OCI-LY1 (cell line): ENCODE data around the gene FGFR2.

Experiments used
- H2AFZ ChIP-seq: fragments of 200-600 bp; sonication (generic), shearing (Covaris generic); 2 replicates; pipeline ENCODE4 v1.6.0; 2014; ENCODE audit warnings: antibody characterized with exemption, mild to moderate bottlenecking, low read length
- H3F3A ChIP-seq: fragments of 200-600 bp; sonication (generic), shearing (Covaris generic); 2 replicates; pipeline ENCODE4 v1.6.0; 2014; ENCODE audit warnings: mild to moderate bottlenecking, antibody characterized with exemption, low read length, moderate library complexity; ENCODE audit not compliant: insufficient read depth
- H3K27ac ChIP-seq: fragments of 200-600 bp; sonication (generic); 2 replicates; pipeline ENCODE4 v1.5.1; 2014; ENCODE audit warnings: low read length, mixed run types, mild to moderate bottlenecking, low read depth; ENCODE audit not compliant: poor library complexity, severe bottlenecking
- H3K27me3 ChIP-seq: fragments of 200-600 bp; sonication (generic); 2 replicates; pipeline ENCODE4 v1.6.0; 2014; ENCODE audit warnings: antibody characterized with exemption, mild to moderate bottlenecking, low read length, moderate library complexity; ENCODE audit not compliant: insufficient read depth
- H3K36me3 ChIP-seq: fragments of 200-600 bp; sonication (generic); 2 replicates; pipeline ENCODE4 v1.6.1; 2014; ENCODE audit warnings: mild to moderate bottlenecking, antibody characterized with exemption, low read length, moderate library complexity, mixed read lengths; ENCODE audit not compliant: insufficient read depth
- H3K4me1 ChIP-seq: fragments of 200-600 bp; sonication (generic); 2 replicates; pipeline ENCODE4 v1.5.1; 2014; ENCODE audit warnings: mild to moderate bottlenecking, low read length, moderate library complexity; ENCODE audit not compliant: insufficient read depth, severe bottlenecking
- H3K4me2 ChIP-seq: fragments of 200-600 bp; sonication (generic), shearing (Covaris generic); 2 replicates; pipeline ENCODE4 v1.6.1; 2014; ENCODE audit warnings: low read length
- H3K4me3 ChIP-seq: fragments of 200-600 bp; sonication (generic); 2 replicates; pipeline ENCODE4 v1.5.1; 2014; ENCODE audit warnings: low read length, low read depth, mild to moderate bottlenecking, mixed read lengths; ENCODE audit not compliant: poor library complexity, severe bottlenecking
- H3K79me2 ChIP-seq: fragments of 200-600 bp; shearing (Covaris generic); 2 replicates; pipeline ENCODE4 v1.6.1; 2016; ENCODE audit warnings: mixed run types, low read length, mixed read lengths; ENCODE audit not compliant: insufficient read depth
- H3K9ac ChIP-seq: fragments of 200-600 bp; sonication (generic), shearing (Covaris generic); 2 replicates; pipeline ENCODE4 v1.6.1; 2014; ENCODE audit warnings: mild to moderate bottlenecking, low read length, mixed read lengths
- H3K9me2 ChIP-seq: fragments of 200-600 bp; sonication (generic), shearing (Covaris generic); 2 replicates; pipeline ENCODE4 v1.6.1; 2014; ENCODE audit warnings: low read depth, mild to moderate bottlenecking, low read length, mixed read lengths
- H3K9me3 ChIP-seq: fragments of 200-600 bp; shearing (Covaris generic); 2 replicates; pipeline ENCODE4 v1.6.1; 2014; ENCODE audit warnings: low read length, mixed read lengths
- H4K20me1 ChIP-seq: fragments of 200-600 bp; sonication (generic), shearing (Covaris generic); 2 replicates; pipeline ENCODE4 v1.6.0; 2016; ENCODE audit warnings: mild to moderate bottlenecking, low read length; ENCODE audit not compliant: insufficient read depth
- EZH2 ChIP-seq: fragments of 200-600 bp; sonication (generic), shearing (Covaris generic); IDR thresholded peaks from 2 replicates; pipeline ENCODE4 v1.8.0; 2017; ENCODE audit warnings: borderline replicate concordance, mixed run types, mild to moderate bottlenecking, antibody characterized with exemption, low read length, moderate library complexity, mixed read lengths
- TF ChIP-seq, protein P1 (sequence below): fragments of 200-600 bp; sonication (generic), shearing (Covaris generic); IDR thresholded peaks from 2 replicates; pipeline ENCODE4 v1.5.1; 2017; ENCODE audit warnings: mild to moderate bottlenecking, antibody characterized with exemption, low read length, moderate library complexity, mixed read lengths

FGFR2 gene

DNA sequence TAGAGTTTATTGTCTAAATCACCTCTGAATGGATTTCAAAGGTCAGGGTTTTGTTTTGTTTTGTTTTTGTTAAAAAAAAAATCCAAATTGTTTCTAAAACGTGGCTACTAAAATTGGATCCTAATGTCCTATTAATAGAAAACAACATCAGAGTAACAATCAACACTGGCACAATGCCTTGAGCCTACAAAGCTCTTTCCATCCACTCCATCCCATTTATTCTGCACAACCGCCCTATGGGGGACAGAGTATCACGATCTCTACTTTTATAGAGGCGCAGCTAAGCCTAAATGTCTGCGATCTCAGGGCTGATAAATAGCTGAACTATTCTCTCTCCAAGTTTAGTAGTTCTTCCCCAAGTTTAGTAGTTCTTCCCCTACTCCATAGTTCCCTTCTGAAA lies 78.8 kb downstream of the FGFR2 start:
- Histone ChIP-seq H3K79me2 (no peaks in the 10 kb centered on the region), H3K36me3 (no peaks in the 10 kb centered on the region), H3K9me2 (no peaks in the 10 kb centered on the region), H2AFZ (no peak overlapping the region), H3K27me3 (no peaks in the 10 kb centered on the region; the same call in 1 of the 2 replicates), H3K9me3 (no peaks in the 10 kb centered on the region), H3K27ac (no peak overlapping the region), H3F3A (no peaks in the 10 kb centered on the region), H3K9ac (no peak overlapping the region), H3K4me2 (no peak overlapping the region), H4K20me1 (no peaks in the 10 kb centered on the region), H3K4me1 (peaks cover 8% of the 10 kb centered on the region), H3K4me3 (no peak overlapping the region)
- TF ChIP-seq, protein P1, sequence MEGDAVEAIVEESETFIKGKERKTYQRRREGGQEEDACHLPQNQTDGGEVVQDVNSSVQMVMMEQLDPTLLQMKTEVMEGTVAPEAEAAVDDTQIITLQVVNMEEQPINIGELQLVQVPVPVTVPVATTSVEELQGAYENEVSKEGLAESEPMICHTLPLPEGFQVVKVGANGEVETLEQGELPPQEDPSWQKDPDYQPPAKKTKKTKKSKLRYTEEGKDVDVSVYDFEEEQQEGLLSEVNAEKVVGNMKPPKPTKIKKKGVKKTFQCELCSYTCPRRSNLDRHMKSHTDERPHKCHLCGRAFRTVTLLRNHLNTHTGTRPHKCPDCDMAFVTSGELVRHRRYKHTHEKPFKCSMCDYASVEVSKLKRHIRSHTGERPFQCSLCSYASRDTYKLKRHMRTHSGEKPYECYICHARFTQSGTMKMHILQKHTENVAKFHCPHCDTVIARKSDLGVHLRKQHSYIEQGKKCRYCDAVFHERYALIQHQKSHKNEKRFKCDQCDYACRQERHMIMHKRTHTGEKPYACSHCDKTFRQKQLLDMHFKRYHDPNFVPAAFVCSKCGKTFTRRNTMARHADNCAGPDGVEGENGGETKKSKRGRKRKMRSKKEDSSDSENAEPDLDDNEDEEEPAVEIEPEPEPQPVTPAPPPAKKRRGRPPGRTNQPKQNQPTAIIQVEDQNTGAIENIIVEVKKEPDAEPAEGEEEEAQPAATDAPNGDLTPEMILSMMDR: no peak
- no peak for TF ChIP-seq EZH2

DNA sequence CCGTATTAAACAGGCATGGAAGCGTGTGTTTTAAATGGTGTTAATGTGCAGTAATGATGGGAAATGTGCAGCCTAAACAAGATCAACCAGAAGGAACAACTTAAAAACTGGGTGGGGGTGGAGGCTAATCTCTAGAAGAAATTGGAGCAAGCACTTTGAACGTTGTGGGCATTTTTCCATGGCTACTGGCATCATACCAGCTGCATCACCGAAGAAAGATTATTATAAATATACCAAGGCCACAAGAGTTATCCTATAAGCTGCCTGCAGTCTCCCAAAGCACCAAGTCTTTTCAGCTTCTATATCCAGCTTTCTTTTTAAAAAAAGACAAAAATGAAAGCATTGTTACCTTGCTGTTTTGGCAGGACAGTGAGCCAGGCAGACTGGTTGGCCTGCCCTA lies 79.9 kb downstream of the FGFR2 start:
- no peaks in the 10 kb centered on the region for H3F3A ChIP-seq
- no peaks in the 10 kb centered on the region for H3K9me2 ChIP-seq
- TF ChIP-seq EZH2: no peak
- TF ChIP-seq, protein P1: no peak
- H3K9me3 ChIP-seq: no peaks in the 10 kb centered on the region
- H2AFZ ChIP-seq: no peak overlapping the region
- no peak overlapping the region for H3K4me3 ChIP-seq
- H3K4me1 ChIP-seq: peaks cover 8% of the 10 kb centered on the region
- no peaks in the 10 kb centered on the region for H3K36me3 ChIP-seq
- no peak overlapping the region for H3K9ac ChIP-seq
- no peaks in the 10 kb centered on the region for H3K79me2 ChIP-seq
- H4K20me1 ChIP-seq: no peaks in the 10 kb centered on the region
- no peak overlapping the region for H3K27ac ChIP-seq
- H3K4me2 ChIP-seq: no peak overlapping the region
- H3K27me3 ChIP-seq: no peaks in the 10 kb centered on the region; the same call in 1 of the 2 replicates

DNA sequence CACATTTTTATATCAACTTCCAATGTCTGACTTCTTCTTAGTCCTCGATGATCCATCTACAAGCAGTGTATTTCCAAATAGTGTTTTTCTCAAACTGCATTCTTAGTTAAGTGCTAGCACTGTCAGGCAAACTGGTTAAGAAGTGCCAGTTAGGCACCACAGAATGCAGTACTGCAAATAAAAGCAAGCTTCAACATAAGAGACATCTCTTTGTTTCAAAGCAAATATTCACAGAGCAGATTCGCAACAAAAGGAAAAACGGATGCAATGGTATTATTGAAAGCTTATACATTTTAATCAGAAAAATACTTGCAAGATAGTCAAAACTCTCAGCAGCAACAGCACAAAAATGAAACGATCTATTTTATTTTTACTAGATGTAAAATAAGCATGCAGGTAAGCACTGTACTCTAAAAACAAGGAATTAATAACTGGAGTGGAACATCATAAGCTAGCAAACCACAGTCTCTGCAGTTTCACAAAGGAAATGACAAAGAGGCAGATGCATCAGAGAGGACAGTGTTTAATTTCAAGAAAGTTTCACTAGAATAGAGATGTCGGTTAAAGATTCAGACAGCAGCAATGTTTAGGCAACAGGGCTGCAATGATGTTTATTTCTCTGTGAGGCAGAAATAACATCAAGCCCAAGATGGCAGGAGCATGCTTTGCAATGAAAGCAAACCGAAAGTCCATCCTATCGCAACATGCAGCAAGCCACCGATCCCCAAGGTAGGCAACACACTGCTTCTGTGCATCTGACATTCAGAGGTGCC lies 82.0 kb downstream of the FGFR2 start:
- no peaks in the 10 kb centered on the region for H3K27me3 ChIP-seq
- no peaks in the 10 kb centered on the region for H3F3A ChIP-seq
- no peaks in the 10 kb centered on the region for H3K9me2 ChIP-seq
- no peak overlapping the region for H2AFZ ChIP-seq
- H3K4me1 ChIP-seq: peaks cover 8% of the 10 kb centered on the region
- H3K4me3 ChIP-seq: no peak overlapping the region
- no peaks in the 10 kb centered on the region for H4K20me1 ChIP-seq
- TF ChIP-seq EZH2: no peak
- TF ChIP-seq, protein P1: no peak
- H3K9me3 ChIP-seq: no peaks in the 10 kb centered on the region
- H3K9ac ChIP-seq: no peak overlapping the region
- peak overlapping the region; percentile 37; the same call in 1 of the 2 replicates for H3K4me2 ChIP-seq
- H3K36me3 ChIP-seq: no peaks in the 10 kb centered on the region
- H3K79me2 ChIP-seq: no peaks in the 10 kb centered on the region
- peak overlapping the region; percentile 66 for H3K27ac ChIP-seq
